ENCODE data around the gene SLC38A2.
"Not testable (repeated sequence)": the region's sequence is repeated elsewhere in the genome, so short reads cannot be mapped to it uniquely, and the experiment has no call there.

Gene SLC38A2

DNA sequence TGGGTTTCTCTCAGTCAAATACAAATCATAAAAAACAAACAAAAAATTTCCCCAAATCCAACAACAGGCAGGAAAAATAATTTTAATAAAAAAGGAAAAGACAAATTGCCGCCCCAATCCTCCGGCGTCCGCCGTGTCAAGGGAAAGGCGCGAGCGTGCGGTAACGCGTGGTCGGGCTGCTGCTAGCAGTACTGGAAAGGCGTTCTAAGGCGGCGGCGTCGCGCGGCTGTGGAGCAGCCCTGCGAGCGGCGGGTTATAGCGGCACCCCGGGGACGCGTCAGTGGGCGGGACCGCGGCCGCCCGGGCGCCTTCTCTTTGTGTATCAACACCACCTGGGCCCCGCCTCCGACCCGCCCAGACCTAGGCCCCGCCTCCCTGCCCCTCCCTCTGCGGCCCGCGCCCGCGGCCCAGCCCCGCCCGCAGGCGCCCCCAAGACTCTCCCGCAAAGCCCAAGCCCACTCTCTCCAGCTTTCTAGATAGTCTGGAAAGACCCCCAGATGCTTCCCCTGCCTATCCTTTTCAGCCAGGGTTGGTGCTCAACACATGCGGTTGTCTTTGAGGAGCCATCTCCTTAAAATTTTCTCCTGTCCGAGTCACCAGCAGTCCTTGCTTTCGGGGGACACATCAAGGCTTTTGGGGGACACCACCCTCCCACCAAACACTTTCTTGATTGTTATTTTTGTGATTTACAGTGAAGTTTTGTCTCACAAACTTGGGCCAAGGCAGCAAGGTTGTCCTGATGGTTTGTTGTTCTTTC lies at the start of gene SLC38A2:
SLC38A2 (minus strand) TSS at position 230 of the 757 bp plus-strand sequence. CDS start 1,480 bp downstream, outside the sequence.
- peak; percentile 31 to 99 (median 92) for DNase-seq

DNA sequence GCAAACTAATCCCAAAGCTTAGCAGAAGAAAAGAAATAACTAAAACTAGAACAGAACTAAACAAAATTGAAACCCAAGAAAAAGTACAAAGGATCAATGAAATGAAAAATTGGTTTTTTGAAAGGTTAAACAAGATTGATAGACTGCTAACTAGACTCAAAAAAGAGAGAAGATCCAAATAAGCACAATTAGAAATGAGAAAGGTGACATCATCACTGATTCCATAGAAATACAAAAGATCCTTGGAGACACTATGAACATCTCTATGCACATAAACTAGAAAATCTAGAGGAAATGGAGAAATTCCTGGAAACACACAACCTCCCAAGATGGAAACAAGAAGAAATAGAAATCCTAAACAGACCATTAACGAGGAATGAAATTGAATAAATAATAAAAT lies 47.1 kb upstream of the SLC38A2 start:
- DNase-seq, result no peak

DNA sequence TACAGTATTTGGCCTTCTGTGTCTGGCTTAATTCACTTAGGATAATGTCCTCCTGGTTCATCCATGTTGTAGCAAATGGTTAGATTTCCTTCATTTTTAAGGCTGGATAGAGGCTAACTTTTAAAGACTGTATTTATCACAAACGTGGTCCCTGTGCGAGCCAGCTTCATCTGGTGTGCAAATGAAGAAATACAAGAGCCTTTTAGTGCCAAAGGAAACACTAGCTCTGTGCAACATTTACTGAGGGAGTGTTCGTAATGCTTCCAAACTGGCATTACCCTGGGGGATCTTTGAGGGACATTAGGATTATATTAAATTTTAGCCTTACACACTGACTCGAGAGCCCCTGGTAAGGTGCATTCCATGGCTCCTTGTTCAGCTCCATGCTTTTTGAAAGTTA lies 43.0 kb upstream of the SLC38A2 start:
- no peak for DNase-seq

DNA sequence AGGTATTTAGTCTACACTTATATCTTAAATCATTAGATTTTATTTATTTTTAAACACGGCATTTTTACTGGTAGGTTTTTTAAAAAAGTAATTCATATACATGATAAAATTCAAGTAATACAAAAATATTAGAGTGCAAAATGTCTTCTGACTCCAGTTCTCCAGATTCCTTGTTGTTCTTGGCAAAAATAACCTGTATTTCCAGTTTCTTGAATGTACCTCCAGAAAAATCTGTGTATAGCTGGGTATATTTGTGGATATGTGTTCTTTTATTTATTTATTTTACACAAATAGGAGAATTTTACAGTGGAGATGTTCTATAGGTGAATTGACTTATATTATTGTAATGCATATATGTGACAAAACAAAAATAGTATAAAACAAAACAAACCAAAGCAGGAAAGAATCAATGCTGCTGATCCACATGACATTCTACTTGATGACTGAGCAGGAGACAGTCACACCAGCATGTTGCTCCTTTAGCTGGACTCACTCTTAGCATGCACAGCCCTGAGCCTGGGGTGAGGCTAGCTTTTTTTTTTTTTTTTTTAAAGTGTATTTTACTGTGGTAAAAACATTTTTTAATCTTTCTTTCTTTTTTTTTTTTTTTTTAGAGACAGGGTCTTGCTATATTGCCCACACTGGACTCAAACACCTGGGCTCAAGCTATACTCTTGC lies 42.2 kb upstream of the SLC38A2 start:
- DNase-seq, result no peak

DNA sequence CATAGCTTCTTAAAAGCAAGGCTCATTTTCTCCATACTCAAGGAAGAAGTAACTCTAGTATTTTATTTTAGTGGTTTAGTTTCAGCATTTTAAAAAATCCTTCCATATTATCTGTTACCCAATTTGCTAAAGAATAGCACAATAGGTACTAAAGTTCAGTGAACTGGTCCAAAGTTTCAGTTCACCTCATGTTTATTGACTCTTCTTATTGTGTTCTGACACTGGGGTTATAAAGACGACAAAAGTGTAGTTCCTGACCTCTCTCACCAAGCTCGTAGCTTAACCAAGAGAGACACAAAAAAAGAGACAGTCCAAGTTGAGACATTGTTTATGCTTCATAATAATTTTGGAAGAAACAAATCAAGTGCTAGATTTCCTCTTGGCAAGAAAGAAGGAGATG lies 40.8 kb upstream of the SLC38A2 start:
- DNase-seq, result no peak

DNA sequence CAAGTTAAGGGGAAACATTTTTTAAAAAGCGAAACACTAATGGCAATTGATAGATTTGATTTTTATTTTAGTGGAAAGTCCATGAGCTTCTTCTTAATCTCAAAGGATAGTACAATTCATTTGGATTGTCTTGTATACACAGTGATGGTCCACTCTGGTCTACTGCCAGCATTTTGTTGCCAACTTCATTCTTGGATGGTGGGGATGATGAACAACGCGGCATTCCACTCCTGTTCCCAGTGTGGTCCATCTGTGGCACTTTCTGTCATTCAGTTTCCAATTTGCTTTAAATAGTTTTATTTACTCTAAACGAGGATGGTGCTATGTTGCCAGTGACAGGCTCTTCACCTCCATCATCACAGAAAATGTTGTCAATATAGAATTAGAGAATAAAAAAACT lies 40.3 kb upstream of the SLC38A2 start:
- DNase-seq, result no peak

DNA sequence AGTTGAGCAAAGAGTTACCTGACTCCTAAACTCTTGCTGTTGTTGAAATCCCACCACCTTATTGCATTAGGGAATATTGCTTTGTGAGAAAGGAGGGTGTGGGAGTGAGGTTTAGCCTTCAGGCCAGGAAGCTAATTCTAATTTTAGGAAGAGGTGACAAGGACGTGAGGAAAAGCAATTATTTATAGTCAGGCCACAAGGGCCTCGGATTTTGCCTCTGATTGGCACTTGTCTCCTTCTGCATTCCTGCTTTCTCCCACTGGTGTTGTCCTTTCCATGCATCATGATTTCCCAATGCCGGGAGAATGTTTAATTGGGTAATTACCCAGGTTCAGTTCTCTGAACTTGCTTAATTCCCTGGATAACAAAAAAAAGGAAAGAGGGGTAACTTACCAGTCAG lies 37.9 kb upstream of the SLC38A2 start:
- no peak for DNase-seq

DNA sequence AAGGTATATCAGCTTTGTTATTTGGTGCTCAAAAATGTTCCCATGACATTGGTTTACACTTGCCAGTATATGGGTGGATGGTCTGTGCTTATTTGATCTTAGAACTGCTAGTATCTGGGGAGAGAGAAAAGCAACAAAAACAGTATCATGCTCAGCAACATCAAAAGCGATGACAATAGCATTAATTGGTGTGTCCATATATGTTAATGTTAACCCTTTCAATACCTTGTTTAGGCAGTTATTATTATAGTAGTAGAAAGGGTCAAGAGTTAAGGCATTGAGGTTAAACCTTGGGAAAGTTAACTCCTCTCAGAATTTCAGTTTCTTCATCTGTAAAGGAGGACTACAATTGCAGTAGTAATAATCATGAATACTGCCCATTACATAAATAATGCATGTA lies 37.4 kb upstream of the SLC38A2 start:
- DNase-seq, result no peak

DNA sequence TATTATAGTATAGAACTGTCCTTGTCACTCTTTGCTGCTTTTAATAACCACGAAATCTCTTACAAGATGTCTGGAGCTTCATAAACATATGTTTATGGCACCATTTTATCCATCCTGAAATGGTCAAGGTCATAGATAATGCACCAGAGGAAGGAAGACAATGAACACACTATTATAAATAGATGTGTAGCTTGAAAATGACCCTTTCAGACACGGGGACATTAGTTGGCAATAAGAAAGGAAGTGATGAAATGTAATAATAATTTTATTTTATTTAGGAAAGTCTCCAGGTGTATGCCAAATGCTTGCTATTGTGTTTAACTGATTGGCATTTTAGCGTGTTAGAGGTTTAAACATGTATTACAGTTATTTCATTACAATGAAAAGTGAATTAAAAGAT lies 36.8 kb upstream of the SLC38A2 start:
- DNase-seq, result no peak

DNA sequence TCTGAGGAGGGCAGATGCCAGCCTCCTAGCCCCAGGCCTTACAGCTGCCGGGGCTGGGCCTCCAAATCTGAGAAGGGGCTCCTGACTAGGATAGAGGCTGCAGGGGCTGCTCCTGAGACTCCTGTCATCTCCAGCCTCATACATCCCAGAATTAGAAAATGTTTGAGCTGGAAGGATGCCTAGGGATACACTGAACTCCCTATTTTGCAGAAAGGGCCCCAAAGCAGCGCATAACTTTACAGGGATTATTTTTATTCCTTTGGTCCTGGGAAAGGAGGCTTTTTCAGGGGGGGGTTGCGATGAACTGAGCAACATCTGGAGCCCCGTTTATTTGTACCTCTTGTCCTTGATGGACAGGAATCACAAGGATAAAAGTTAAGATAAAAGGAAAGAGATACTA lies 35.9 kb upstream of the SLC38A2 start:
- DNase-seq, result no peak

DNA sequence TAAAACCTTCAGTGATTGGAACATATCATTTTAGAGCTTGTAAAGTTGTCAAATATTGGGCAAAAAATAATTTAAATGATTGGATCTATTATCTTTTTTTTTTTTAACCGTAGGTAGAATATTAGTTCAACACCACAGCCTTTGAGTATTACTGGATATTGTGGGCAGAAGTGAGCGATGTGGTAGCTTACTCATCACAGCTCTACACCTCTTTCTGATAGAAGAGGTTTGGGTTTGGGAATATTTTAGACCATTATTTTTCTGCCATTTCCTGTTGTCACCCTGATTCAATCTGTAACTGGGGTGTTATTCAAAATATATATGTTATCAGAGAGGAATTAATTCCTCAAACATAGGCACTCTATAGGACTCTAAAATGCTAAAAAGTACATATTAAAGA lies 34.8 kb upstream of the SLC38A2 start:
- no peak for DNase-seq

DNA sequence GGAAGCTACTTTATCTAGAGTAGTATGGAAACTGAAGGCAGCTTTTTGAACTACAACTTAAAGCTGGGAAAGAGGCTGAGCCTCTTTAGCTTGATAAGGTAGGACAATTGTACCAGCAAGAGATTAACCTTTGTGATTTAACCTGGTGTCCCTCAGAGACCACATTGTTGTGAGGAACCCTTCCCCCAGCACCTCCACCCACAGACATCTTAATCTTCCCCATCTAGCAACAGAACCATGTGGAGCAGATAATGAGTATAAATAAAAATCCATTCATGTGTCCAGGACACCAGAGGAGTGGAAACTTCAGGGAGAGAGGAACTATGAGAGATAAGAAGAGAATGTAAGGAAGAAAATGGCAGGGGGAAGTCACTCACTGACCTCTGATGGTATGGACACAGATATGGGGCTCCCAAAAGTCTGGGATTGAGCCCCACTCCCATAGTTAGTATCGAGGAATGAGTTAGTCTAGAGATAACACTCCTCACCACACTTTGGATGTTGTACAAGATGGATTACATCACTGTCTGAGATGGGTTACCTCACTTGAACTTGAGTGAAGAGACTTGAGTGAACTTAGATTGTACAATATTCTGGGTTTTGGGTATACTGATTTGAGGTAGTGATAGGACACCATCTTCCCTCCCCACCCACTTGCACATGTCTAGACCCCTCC lies 33.9 kb upstream of the SLC38A2 start:
- DNase-seq, result no peak

DNA sequence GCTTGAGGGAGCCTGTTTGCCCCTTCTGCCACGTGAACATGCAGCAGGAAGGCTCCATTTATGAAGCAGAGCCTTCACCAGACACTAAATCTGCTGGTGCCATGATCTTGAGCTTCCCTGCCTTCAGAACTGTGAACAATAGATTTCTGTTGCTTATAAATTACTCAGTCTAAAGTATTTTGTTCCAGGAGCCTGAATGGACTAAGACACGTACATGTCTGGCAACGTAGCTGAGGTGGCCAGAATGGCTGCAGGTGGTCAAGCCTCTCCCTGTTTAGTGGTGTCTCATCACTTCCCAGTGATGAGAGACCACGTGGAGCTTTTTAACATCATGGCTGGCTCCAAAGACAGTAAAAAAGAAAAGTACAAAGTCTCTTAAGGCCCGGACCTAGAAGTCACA lies 32.2 kb upstream of the SLC38A2 start:
- DNase-seq, result no peak

DNA sequence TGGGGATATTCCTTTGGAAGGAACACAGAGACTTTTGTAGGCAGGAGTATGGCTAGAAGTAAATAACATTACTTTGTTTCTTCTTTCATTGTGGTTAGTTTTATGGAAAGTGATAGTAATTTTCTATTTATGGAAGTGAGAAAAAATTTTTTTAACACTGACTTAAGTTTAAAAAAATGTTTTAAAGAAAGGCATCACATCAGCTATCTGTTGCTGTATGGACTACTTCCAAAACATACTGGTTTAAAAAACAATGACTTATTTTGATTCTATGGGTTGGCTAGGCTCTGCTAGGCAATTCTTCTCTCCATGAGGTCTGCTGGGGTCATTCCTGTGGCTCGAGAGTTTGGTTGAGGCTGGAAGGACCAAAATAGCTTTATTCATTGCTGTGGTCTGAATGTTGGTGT lies 31.7 kb upstream of the SLC38A2 start:
- no peak for DNase-seq

DNA sequence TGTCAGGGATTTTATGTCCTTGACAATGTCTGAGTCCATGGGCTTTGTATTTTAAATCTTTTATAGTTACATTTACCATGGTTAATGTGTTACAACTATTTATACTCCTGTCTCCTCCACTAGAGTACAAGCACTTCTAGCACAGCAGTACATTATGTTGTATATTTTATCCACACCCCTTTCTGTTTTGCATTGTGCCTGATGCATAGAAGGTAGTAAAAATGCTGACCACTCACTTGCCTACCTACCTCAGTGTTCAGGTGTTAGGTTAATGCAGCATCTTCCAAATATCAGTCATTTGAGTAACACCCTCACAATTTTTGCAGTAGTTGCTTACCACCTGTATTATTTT lies 31.1 kb upstream of the SLC38A2 start:
- DNase-seq, result no peak

DNA sequence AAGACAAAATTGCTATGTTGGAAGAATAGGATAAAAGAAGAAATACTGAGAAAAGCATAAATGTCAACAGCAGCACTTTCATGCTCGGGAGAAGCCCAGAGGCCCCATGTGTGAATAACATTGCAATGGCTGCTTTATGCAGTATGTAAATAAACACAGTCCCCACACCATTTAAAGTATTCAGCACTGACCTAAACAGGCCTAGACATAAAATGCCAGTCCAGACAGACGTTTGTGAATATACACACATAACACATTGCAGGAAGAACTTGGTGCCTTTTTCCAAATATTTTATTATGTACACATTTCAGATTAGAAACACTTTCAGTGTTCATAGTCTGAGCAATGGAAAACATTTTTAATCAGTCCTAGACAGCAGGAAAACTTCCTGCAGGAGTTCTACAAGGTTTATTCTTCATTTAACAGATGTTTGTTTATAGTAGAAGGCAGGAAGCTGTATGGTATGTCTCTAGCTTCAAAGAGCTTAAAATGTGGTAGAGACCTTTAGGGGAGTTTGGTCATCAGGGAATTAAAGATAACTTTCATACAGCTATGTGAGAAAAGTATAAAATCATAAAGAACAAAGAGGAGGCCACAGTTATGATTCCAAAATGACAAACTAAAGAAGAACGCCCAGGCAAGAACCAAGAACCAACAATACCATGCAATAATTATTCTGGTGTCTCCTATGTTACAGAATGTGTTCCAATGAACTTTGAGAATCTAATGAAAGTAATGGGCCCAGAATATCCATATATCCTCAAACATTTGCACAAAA lies 30.6 kb upstream of the SLC38A2 start:
- DNase-seq, result no peak

DNA sequence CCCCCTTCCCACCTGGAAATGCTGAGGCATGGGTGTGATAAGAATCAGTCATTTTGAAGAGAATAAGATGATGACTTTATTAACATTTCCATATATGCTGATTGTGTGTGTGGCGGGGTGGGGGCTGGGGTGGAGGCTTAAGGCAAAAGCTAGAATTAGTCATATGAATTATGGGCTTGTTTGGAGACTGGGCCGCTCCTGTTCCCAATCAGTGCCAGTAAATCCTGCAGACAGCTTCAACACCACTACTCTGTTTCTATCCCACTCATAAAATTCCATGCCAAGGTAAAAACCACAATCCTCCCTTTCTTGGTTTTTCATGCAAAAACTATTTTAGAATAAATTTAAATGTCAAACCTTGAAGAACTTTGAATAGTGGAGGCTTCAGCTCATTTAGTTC lies 29.9 kb upstream of the SLC38A2 start:
- DNase-seq, result no peak

DNA sequence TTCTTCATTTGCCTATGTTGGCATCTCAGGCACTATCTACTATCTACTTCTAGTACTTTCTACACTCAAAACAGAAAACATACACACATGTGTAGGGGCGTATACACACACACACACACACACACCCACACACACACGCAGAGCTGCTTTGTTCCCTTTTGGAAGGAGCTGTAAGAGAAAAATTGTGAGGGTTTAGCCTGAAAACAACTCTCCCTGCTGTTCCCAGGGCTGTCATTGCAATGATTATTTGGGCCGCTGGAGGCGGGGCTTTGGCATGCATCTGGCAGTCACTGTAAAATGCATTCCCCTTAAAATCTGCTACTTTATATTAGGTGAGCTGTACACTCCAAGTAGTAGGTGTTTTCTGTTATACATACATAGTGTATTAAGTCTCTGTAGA lies 29.1 kb upstream of the SLC38A2 start:
- DNase-seq, result no peak

DNA sequence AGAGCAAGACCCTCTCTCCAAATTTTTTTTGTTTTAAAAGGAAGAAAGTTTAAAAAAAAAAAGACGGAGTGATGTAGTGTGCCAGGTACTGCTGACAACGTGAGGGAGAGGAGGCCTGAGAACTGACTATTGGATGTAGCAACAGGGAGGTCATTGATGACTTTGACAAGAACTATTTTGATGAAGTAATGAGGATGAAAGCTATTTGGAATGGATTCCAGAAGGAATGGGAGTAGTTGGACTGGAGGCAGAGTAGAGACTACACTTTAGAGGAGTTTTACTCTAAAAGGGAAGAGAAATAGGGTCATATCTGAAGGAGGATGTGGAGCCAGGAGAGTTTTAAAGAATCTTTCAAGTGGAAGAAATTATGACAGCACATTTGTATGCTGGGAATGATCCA lies 27.8 kb upstream of the SLC38A2 start:
- DNase-seq, result no peak

DNA sequence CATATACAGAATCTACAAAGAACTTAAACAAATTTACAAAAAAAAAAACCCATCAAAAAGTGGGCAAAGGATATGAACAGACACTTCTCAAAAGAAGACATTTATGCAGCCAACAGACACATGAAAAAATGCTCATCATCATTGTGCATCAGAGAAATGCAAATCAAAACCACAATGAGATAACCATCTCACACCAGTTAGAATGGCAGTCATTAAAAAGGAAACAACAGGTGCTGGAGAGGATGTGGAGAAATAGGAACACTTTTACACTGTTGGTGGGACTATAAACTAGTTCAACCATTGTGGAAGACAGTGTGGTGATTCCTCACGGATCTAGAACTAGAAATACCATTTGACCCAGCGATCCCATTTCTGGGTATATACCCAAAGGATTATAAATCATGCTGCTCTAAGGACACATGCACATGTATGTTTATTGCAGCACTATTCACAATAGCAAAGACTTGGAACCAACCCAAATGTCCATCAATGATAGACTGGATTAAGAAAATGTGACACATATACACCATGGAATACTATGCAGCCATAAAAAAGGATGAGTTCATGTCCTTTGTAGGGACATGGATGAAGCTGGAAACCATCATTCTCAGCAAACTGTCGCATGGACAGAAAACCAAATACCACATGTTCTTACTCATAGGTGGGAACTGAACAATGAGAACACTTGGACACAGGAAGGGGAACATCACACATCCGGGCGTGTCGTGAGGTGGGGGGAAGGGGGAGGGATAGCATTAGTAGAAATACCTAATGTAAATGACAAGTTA lies 27.1 kb upstream of the SLC38A2 start:
- DNase-seq, result not testable (repeated sequence)

DNA sequence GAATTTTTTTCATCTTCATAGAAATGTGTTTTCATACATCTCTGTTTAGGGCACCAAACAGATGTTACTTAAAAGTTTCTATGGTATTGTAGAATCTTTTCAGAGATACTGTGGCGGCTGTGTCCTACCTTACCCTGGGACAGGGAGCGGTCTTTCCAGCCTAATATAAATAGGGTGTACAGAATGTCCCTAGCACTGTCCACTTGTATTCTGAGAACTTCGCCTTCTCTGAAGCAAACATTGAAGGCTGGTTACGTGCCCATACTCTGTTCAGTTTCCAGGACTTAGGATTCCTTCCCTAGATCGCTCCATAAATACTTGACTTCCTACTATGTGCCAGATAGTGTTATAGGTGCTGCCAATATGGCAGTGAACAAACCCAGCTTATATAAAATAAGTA lies 24.3 kb upstream of the SLC38A2 start:
- no peak for DNase-seq
